ENCODE results near the gene UQCRHL.

GRCh38 chr1:15803380-15803779 is 4.1 kb downstream of the UQCRHL start:
- TF ChIP-seq CTCF (IDR thresholded peaks at IDR 0.05), result peak; percentile 28; the same call in 2 of the 3 replicates
- TF ChIP-seq EP300 (IDR thresholded peaks at IDR 0.05), result no peak
- TF ChIP-seq POLR2AphosphoS2 (conservative IDR thresholded peaks at IDR 0.05; ENCODE audit: low read length), result no peak
- TF ChIP-seq MYC (IDR thresholded peaks at IDR 0.05; ENCODE audit: borderline replicate concordance, low read length), result no peak

Measured in A549 (cell line).